Ovary (tissue), 9 donors: Measurements from ENCODE around the gene PCGF2. TPM values are rescaled to one million over a fixed set of nuclear protein-coding genes. Genes with fewer than 3 reads are reported as not detected.

Experiments used
- DNase-seq, 5 donors: peaks; one replicate each; pipeline ENCODE4 v3.0.0-alpha.2; 2019 to 2020
- H3K27ac ChIP-seq, 2 donors: fragments of 200-600 bp; one replicate each; pipeline versions ENCODE4 v1.5.1 to v1.8.0; 2019 to 2022
- H3K27me3 ChIP-seq: fragments of 200-600 bp; one replicate; pipeline ENCODE4 v1.8.0; 2022
- H3K36me3 ChIP-seq: fragments of 200-600 bp; sonication (generic); one replicate; pipeline ENCODE4 v1.5.1; 2019
- H3K4me1 ChIP-seq: one replicate; pipeline ENCODE4 v1.8.1; 2013; ENCODE audit warnings: mild to moderate bottlenecking, moderate library complexity; ENCODE audit not compliant: insufficient read depth
- H3K4me3 ChIP-seq: fragments of 200-600 bp; sonication (generic); one replicate; pipeline ENCODE4 v1.5.1; 2017
- H3K9me3 ChIP-seq, 2 donors: fragments of 200-600 bp in 1 of 2; sonication (generic) in 1 of 2; one replicate each; pipeline versions ENCODE4 v1.5.1 to v1.8.1; 2013 to 2019; ENCODE audit warnings: mild to moderate bottlenecking in 1 of 2, moderate library complexity in 1 of 2
- EP300 ChIP-seq: sonication (generic); formaldehyde crosslinking; IDR thresholded peaks from one replicate; pipeline ENCODE4 v1.6.1; 2017; ENCODE audit warnings: antibody characterized with exemption
- POLR2A ChIP-seq: fragments of 450-650 bp; IDR thresholded peaks from one replicate; pipeline ENCODE4 v1.6.1; 2017; ENCODE audit warnings: antibody characterized with exemption, mild to moderate bottlenecking, moderate library complexity
- WGBS, 3 donors: extraction: QIAGEN DNeasy Blood & Tissue Kit in 1 of 3; methylation state at CpG; one replicate each; pipeline versions ENCODE4 v1.1.5 to v1.1.7; 2013 to 2017; 5-methylcytosine and 5-hydroxymethylcytosine counted together
- intact Hi-C, 4 donors: fragments of 100-400 bp; cut with DNase I; formaldehyde crosslinking; loops; one replicate each; pipeline versions ENCODE4 v1.11.0 to v1.15.1; 2022 to 2023
- microRNA-seq, 3 donors: library from miRNA; unstranded; fragments of <30 nt; microRNA quantifications; one replicate each; pipeline versions ENCODE4 to v1.2.0, GENCODE V29; 2019 to 2020
- polyA plus RNA-seq, 2 donors: library from polyadenylated mRNA; stranded (reverse); fragments of 200-250 nt in 1 of 2; fragments of 350-450 nt in 1 of 2; fragmentation: Illumina TruSeq in 1 of 2; extraction: RNeasy Lipid Tissue Mini Kit (QIAGEN cat#74804) in 1 of 2; gene quantifications; one replicate each; pipeline ENCODE4 v1.2.3, GENCODE V29; 2013 to 2014
- small RNA-seq: library from RNA; depleted of rRNA; stranded (forward); fragments of <200 nt; gene quantifications from one replicate; pipeline ENCODE3, GENCODE V24; 2016
- total RNA-seq, 7 donors: library from RNA; depleted of rRNA in 2 of 7; stranded (reverse); fragments of >200 nt in 2 of 7; fragmentation: NEBNext Ultra II Directional in 3 of 7; extraction: Animal tissue kit (Norgen Biotek cat#: 25700) in 3 of 7; gene quantifications; one replicate each; pipeline versions ENCODE4 v1.1.0 to v1.2.4, GENCODE V29; 2016 to 2023
- TF ChIP-seq, protein P1 (sequence below), 3 donors: fragments of 450-650 bp in 2 of 3; fragments of 200-600 bp in 1 of 3; IDR thresholded peaks; one replicate each; pipeline versions ENCODE4 v1.5.1 to v1.8.0; 2016 to 2022; ENCODE audit warnings: antibody characterized with exemption in 3 of 3, mild to moderate bottlenecking in 1 of 3
- donor health status: DM: no; HTN: no; CAD: no; lungs with moderate emphysema.
- donor health status: DM: no; HTN: no; CAD: no.
- donor health status: Bipolar disorder and iron deficiency.
- donor health status: DM: yes; HTN: yes; CAD: no.
- donor health status: DM: no; HTN: no; CAD: no.
- donor health status: DM: yes; HTN: yes; CAD: no.

The PCGF2 gene
- total and polyA plus RNA-seq, 9 donors: 7.4 to 92.7 (median 62.3) TPM

DNA sequence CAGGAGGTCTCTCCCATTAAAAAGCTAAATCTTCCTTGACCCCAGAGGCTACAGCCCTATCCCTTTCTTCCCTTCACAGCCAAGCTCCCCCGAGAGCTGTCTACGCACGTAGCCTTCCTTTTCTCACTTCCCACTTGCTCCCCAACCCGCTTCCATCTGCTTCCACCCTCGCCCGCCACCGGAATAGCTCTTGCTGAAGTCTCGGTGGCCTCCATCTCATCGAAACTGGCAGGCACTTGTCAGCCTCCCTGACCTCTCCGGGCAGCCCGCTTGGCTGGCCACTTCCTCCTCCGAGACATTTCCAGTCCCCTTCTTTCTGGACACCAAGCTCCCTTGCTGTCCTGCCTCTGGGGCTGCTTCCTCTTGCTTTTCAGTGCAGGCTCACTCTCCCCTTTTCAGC is 62.6 kb downstream of the PCGF2 start:
- no peak for TF ChIP-seq POLR2A
- TF ChIP-seq, protein P1, sequence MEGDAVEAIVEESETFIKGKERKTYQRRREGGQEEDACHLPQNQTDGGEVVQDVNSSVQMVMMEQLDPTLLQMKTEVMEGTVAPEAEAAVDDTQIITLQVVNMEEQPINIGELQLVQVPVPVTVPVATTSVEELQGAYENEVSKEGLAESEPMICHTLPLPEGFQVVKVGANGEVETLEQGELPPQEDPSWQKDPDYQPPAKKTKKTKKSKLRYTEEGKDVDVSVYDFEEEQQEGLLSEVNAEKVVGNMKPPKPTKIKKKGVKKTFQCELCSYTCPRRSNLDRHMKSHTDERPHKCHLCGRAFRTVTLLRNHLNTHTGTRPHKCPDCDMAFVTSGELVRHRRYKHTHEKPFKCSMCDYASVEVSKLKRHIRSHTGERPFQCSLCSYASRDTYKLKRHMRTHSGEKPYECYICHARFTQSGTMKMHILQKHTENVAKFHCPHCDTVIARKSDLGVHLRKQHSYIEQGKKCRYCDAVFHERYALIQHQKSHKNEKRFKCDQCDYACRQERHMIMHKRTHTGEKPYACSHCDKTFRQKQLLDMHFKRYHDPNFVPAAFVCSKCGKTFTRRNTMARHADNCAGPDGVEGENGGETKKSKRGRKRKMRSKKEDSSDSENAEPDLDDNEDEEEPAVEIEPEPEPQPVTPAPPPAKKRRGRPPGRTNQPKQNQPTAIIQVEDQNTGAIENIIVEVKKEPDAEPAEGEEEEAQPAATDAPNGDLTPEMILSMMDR (IDR thresholded peaks at IDR 0.05): no peak
- no peak for TF ChIP-seq EP300
- no peak for DNase-seq
- no peaks in the 10 kb centered on the region for H3K27me3 ChIP-seq
- intact Hi-C loops: no loop called here
- no peaks in the 10 kb centered on the region for H3K9me3 ChIP-seq
- H3K27ac ChIP-seq: no peak overlapping the region
- no peaks in the 10 kb centered on the region for H3K36me3 ChIP-seq
- H3K4me1 ChIP-seq: no peaks in the 10 kb centered on the region
- 75 to 88% (median 86%) methylated on average over 12 of the region's 12 CpGs for WGBS, 3 donors
- no peak overlapping the region for H3K4me3 ChIP-seq

Small RNA genes lying within 50 kb of the gene (microRNA-seq; reads per million reads assigned to microRNA genes)
- gene MIR4726 (0 to 0.16 (median 0) reads per million in 3 donors), gene MIR4734 (0 to 0.38 (median 0.32) reads per million in 3 donors)

Small RNA genes lying within 50 kb of the gene (small RNA-seq; reads per million reads assigned to genes)
- not detected for gene MIR4726
- gene MIR4734: not detected
- gene RNA5SP440: 1.00 reads per million, percentile 57 among the genes with 10 or more reads in this experiment
- gene RNU6-866P: not detected

Other genes starting within 250 kb of the PCGF2 start
- gene SRCIN1, start 142.4 kb downstream of the PCGF2 start, total RNA-seq: 1 to 10 TPM in 5 of 7 donors, under 1 TPM in 2; 0.48 to 3.0 (median 1.2) TPM
- gene SRCIN1, start 142.4 kb downstream of the PCGF2 start, polyA plus RNA-seq: under 1 TPM; 0.18 to 0.57 TPM
- 1 to 10 TPM in 3 of 7 donors, under 1 TPM in 4; 0.83 to 1.7 (median 0.86) TPM for gene EPOP, start 73.4 kb downstream of the PCGF2 start, total RNA-seq
- gene EPOP, start 73.4 kb downstream of the PCGF2 start, polyA plus RNA-seq: under 1 TPM; 0.50 to 0.61 TPM
- 100 to 1,000 TPM in 5 of 7 donors, 10 to 100 TPM in 2; 73.2 to 278 (median 183) TPM for gene MLLT6, start 43.1 kb downstream of the PCGF2 start, total RNA-seq
- 10 to 100 TPM; 52.3 to 99.4 TPM for gene MLLT6, start 43.1 kb downstream of the PCGF2 start, polyA plus RNA-seq
- 10 to 100 TPM in 5 of 7 donors, 1 to 10 TPM in 2; 6.2 to 31.1 (median 24.4) TPM for gene CISD3, start 18.0 kb downstream of the PCGF2 start, total RNA-seq
- 10 to 100 TPM in 1 of 2 donors, 1 to 10 TPM in 1; 6.6 to 18.4 TPM for gene CISD3, start 18.0 kb downstream of the PCGF2 start, polyA plus RNA-seq
- 100 to 1,000 TPM in 3 of 7 donors, 10 to 100 TPM in 4; 77.0 to 145 (median 82.0) TPM for gene PSMB3, start 4.4 kb upstream of the PCGF2 start, total RNA-seq
- 100 to 1,000 TPM; 106 to 138 TPM for gene PSMB3, start 4.4 kb upstream of the PCGF2 start, polyA plus RNA-seq
- gene PIP4K2B, start 51.2 kb upstream of the PCGF2 start, total RNA-seq: 10 to 100 TPM; 32.1 to 74.9 (median 66.5) TPM
- gene PIP4K2B, start 51.2 kb upstream of the PCGF2 start, polyA plus RNA-seq: 10 to 100 TPM; 41.4 to 95.3 TPM
- 10 to 100 TPM; 16.4 to 21.6 (median 18.6) TPM for gene CWC25, start 77.0 kb upstream of the PCGF2 start, total RNA-seq
- gene CWC25, start 77.0 kb upstream of the PCGF2 start, polyA plus RNA-seq: 10 to 100 TPM; 16.9 to 25.2 TPM
- gene RPL23, start 105.4 kb upstream of the PCGF2 start, total RNA-seq: 1,000 to 10,000 TPM; 2,982 to 5,219 (median 3,257) TPM
- gene RPL23, start 105.4 kb upstream of the PCGF2 start, polyA plus RNA-seq: 1,000 to 10,000 TPM; 4,771 to 7,100 TPM
- 100 to 1,000 TPM in 2 of 7 donors, 10 to 100 TPM in 5; 40.9 to 125 (median 95.0) TPM for gene LASP1, start 121.7 kb upstream of the PCGF2 start, total RNA-seq
- gene LASP1, start 121.7 kb upstream of the PCGF2 start, polyA plus RNA-seq: 100 to 1,000 TPM in 1 of 2 donors, 10 to 100 TPM in 1; 57.2 to 138 TPM
- not detected for gene FBXO47, start 219.1 kb upstream of the PCGF2 start, total RNA-seq
- not detected for gene FBXO47, start 219.1 kb upstream of the PCGF2 start, polyA plus RNA-seq